Heart right ventricle (tissue), 16 donors: Measurements from ENCODE around the gene NDE1. TPM values are rescaled to one million over a fixed set of nuclear protein-coding genes. Genes with fewer than 3 reads are reported as not detected.
A peak's percentile ranks its signal among the peaks of the same experiment; 100 is the strongest.
"Not testable (repeated sequence)": the region's sequence is repeated elsewhere in the genome, so short reads cannot be mapped to it uniquely, and the experiment has no call there.

Experiments
- ATAC-seq, 8 donors: fragments of 200-7000 bp; cut with Tn5 transposase; one replicate each; pipeline ENCODE4 v1.9.1; 2020; ENCODE audit warnings: mild to moderate bottlenecking in 8 of 8, moderate library complexity in 8 of 8, moderate number of reproducible peaks in 1 of 8
- DNase-seq, 2 donors: peaks; one replicate each; pipeline ENCODE4 v3.0.0-alpha.2; 2020
- H3K27ac ChIP-seq, 10 donors: fragments of 200-600 bp; sonication (generic) in 2 of 10; one replicate each; pipeline versions ENCODE4 v1.5.0 to v1.8.0; 2020 to 2022; ENCODE audit warnings: mild to moderate bottlenecking in 3 of 10
- H3K27me3 ChIP-seq, 7 donors: fragments of 200-600 bp; one replicate each; pipeline ENCODE4 v1.8.0; 2021 to 2022; ENCODE audit warnings: mild to moderate bottlenecking in 2 of 7
- H3K36me3 ChIP-seq, 9 donors: fragments of 200-600 bp; sonication (generic) in 1 of 9; one replicate each; pipeline versions ENCODE4 v1.5.0 to v1.8.0; 2020 to 2022; ENCODE audit warnings: mild to moderate bottlenecking in 2 of 9
- H3K4me1 ChIP-seq, 9 donors: fragments of 200-600 bp; sonication (generic) in 1 of 9; one replicate each; pipeline versions ENCODE4 v1.5.0 to v1.8.0; 2020 to 2022; ENCODE audit warnings: mild to moderate bottlenecking in 4 of 9
- H3K4me3 ChIP-seq, 10 donors: fragments of 200-600 bp; sonication (generic) in 2 of 10; one replicate each; pipeline versions ENCODE4 v1.5.0 to v1.8.0; 2020 to 2022; ENCODE audit warnings: mild to moderate bottlenecking in 7 of 10, moderate library complexity in 2 of 10
- H3K9me3 ChIP-seq, 11 donors: fragments of 200-600 bp in 10 of 11; sonication (generic) in 2 of 11; one replicate each; pipeline versions ENCODE4 v1.5.0 to v1.8.0; 2013 to 2022; ENCODE audit warnings: mild to moderate bottlenecking in 2 of 11, control low read depth in 1 of 11, moderate library complexity in 1 of 11
- WGBS, 2 donors: extraction: QIAGEN DNeasy Blood & Tissue Kit; methylation state at CpG; one replicate each; pipeline ENCODE4 v1.1.7; 2013; ENCODE audit warnings: inconsistent platforms in 1 of 2; 5-methylcytosine and 5-hydroxymethylcytosine counted together
- intact Hi-C, 10 donors: fragments of 100-400 bp; cut with DNase I; formaldehyde crosslinking; loops; one replicate each; pipeline versions ENCODE4 v1.11.1 to v1.14.2; 2022
- polyA plus RNA-seq, 2 donors: library from polyadenylated mRNA; stranded (reverse); fragments of 200-250 nt; gene quantifications; one replicate each; pipeline ENCODE4 v1.2.3, GENCODE V29; 2013
- total RNA-seq, 10 donors: library from RNA; stranded (reverse); fragmentation: NEBNext Ultra II Directional in 3 of 10; extraction: Animal tissue kit (Norgen Biotek cat#: 25700) in 3 of 10; gene quantifications; one replicate each; pipeline versions ENCODE4 v1.2.1 to v1.2.4, GENCODE V29; 2021 to 2023
- TF ChIP-seq, protein P1 (sequence below), 9 donors: fragments of 200-600 bp; sonication (generic) in 2 of 9; IDR thresholded peaks; one replicate each; pipeline versions ENCODE4 v1.5.0 to v1.8.0; 2021 to 2022; ENCODE audit warnings: antibody characterized with exemption in 9 of 9, mild to moderate bottlenecking in 5 of 9, moderate library complexity in 1 of 9
- donor health status: Arrhythmogenic right ventricular cardiomyopathy.
- donor health status: ischemic (EF 13 %, LVEDD 7.1; RV severe dilation, severe dysfunction).
- donor health status: healthy with polysubstance abuse.
- donor health status: DM: no; HTN: yes; CAD: no.
- donor health status: DM: no; HTN: no; CAD: no.
- donor health status: ischemic (EF 25% LVEDD 6.9; RV normal size, moderate dysfunction).
- donor health status: ischemic (EF 25% LVEDD 5.7; RV mildly dilated, moderate dysfunction).
- donor health status: healthy.
- donor health status: DM: yes; HTN: yes; CAD: no.
- donor health status: Ischemic cardiomyopathy.
- donor health status: ischemic (EF 35%, LVEDD 5.7; RV mildly dilated, moderate dysfunction).
- donor health status: nonischemic (EF 11% LVEDD 7.7; RV severe dilation, severe dysfunction).
- donor health status: DM: yes; HTN: yes; CAD: no.
- donor health status: PGD.
- donor health status: ischemic (EF 29% LVEDD 5.4; RV normal size, mild dysfunction).
- donor health status: nonischemic (EF 23%, LVEDD 6.1; RV moderate dilation, normal function).

NDE1 gene
- total and polyA plus RNA-seq, 12 donors, result 6.0 to 29.0 (median 18.6) TPM

DNA sequence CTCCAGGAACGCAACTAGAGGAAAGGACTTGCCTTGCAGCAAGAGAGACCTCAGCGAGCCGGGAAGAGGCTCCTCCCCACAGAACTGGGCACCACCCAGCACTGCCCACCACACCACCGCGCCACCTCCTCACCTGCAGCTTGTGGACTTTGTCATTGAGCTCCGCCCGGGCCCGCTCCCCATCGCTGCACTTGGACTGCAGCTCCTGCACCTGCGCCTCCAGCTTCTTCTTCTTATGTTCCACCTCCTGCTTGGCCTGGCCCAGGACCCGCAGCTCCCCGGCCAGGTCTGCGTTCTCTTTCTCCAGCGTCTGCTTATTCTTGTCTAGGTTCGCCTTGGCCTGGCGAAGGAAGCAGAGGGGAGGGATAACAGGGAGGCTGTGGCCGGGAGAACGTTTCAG lies 76.7 kb downstream of the NDE1 start:
- DNase-seq (no peak), ATAC-seq (peak in 1 of 8 donors; percentile 25)
- 91 to 93% methylated on average over 18 of the region's 18 CpGs for WGBS, 2 donors
- H3K4me1 ChIP-seq, result no peaks in the 10 kb centered on the region
- H3K27ac ChIP-seq, result no peak overlapping the region
- H3K27me3 ChIP-seq, result no peaks in the 10 kb centered on the region
- H3K36me3 ChIP-seq, result peaks cover 0 to 72% (median 19%) of the 10 kb centered on the region in 9 donors
- no peak overlapping the region for H3K4me3 ChIP-seq
- TF ChIP-seq, protein P1, sequence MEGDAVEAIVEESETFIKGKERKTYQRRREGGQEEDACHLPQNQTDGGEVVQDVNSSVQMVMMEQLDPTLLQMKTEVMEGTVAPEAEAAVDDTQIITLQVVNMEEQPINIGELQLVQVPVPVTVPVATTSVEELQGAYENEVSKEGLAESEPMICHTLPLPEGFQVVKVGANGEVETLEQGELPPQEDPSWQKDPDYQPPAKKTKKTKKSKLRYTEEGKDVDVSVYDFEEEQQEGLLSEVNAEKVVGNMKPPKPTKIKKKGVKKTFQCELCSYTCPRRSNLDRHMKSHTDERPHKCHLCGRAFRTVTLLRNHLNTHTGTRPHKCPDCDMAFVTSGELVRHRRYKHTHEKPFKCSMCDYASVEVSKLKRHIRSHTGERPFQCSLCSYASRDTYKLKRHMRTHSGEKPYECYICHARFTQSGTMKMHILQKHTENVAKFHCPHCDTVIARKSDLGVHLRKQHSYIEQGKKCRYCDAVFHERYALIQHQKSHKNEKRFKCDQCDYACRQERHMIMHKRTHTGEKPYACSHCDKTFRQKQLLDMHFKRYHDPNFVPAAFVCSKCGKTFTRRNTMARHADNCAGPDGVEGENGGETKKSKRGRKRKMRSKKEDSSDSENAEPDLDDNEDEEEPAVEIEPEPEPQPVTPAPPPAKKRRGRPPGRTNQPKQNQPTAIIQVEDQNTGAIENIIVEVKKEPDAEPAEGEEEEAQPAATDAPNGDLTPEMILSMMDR (IDR thresholded peaks at IDR 0.05), result no peak
- intact Hi-C loops, result no loop called here
- no peaks in the 10 kb centered on the region for H3K9me3 ChIP-seq

DNA sequence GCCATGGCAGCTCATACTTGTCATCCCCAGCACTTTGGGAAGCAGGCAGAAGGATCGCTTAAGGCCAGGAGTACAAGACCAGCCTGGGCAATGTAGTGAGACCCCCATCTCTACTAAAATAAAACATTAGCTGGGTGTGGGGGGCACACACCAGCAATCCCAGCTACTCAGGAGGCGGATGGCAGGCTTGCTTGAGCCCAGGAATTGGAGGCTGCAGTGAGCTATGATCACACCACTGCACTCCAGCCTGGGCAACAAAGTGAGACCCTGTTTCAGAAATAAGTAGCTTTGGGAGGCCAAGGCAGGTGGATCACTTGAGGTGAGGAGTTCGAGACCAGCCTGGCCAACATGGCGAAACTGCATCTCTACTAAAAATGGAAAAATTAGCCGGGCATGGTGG lies 77.7 kb downstream of the NDE1 start:
- DNase-seq, H3K4me1 ChIP-seq, H3K27me3 ChIP-seq, H3K9me3 ChIP-seq, ATAC-seq, intact Hi-C loops, H3K27ac ChIP-seq, H3K4me3 ChIP-seq: not testable (repeated sequence)
- H3K36me3 ChIP-seq, result peaks cover 0 to 65% (median 19%) of the 10 kb centered on the region in 9 donors
- 96 to 97% methylated on average over 5 of the region's 5 CpGs for WGBS, 2 donors

DNA sequence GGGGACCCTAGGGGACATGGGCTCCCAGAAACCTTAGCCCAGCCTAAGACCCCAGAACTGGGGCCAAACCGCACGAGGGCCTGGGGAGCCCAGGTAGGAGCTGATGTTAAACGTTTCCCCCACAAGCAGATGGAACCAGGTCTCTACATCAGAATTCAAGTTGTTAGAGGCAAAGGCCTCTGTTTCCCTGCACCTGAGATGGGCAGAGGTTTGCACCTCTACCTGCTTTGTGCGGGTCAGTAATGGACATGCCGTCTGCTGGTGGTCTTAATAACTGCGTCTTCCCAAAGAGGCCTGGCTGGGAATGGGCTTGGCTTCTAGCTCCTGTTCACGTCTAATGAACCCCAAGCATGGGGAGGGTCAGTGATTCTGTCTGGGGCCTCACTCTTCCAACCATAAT lies 79.1 kb downstream of the NDE1 start:
- WGBS, 2 donors, result 93 to 95% methylated on average over 7 of the region's 7 CpGs
- Histone ChIP-seq H3K4me1 (no peaks in the 10 kb centered on the region), H3K4me3 (no peak overlapping the region), H3K9me3 (no peaks in the 10 kb centered on the region), H3K27ac (no peak overlapping the region), H3K27me3 (no peaks in the 10 kb centered on the region), H3K36me3 (peaks cover 0 to 62% (median 17%) of the 10 kb centered on the region in 9 donors)
- TF ChIP-seq, protein P1 (IDR thresholded peaks at IDR 0.05), result no peak
- intact Hi-C loops, result no loop called here
- DNase-seq (no peak), ATAC-seq (no peak)

DNA sequence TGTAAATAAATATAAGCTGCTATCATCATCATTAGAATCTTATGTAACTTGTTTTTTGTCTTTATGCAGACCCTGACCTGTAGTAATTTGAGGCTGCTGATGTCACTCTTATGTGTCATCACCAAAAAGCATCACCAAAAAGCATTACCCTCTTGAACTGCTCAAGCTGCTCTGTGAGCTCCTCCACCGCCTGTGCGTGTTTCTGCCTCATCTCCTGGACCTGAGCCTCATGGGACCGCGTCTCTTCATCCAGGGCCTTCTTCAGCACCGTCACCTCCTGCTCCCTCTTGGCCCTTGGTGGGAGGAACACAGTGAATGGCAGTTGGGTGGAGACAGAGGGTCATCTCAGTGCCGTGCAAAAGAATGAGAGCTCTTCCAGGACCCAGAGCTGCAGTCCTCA lies 82.4 kb downstream of the NDE1 start:
- intact Hi-C loops, result no loop called here
- no peaks in the 10 kb centered on the region for H3K4me1 ChIP-seq
- H3K9me3 ChIP-seq, result no peaks in the 10 kb centered on the region
- H3K36me3 ChIP-seq, result peaks cover 0 to 57% (median 0%) of the 10 kb centered on the region in 9 donors
- 86 to 91% methylated on average over 6 of the region's 6 CpGs for WGBS, 2 donors
- TF ChIP-seq, protein P1 (IDR thresholded peaks at IDR 0.05), result no peak
- no peak for ATAC-seq
- H3K27me3 ChIP-seq, result no peaks in the 10 kb centered on the region
- no peak for DNase-seq
- no peak overlapping the region for H3K27ac ChIP-seq
- H3K4me3 ChIP-seq, result no peak overlapping the region

DNA sequence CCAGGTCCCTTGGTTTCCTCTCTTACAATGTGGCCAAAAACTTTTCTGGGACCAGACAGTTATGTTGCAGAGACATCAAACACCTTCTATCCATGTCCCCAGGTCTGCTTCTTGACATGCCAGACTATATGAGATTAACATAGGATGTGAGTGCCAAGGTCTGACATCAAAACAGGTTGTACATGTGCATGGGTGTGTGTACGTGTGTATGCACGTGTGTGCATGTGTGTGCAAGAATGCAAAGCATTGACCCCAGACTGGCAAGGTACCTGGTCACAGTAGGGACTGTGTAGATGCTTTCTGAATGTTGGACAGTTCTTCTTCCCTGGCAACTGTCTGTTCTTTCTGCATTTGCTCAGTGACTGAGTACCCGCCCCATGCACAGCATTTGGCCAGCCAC lies 85.6 kb downstream of the NDE1 start:
- peak in 1 of 8 donors; percentile 9 for ATAC-seq
- no peak overlapping the region for H3K4me3 ChIP-seq
- no peak for DNase-seq
- no peak overlapping the region for H3K27ac ChIP-seq
- no peaks in the 10 kb centered on the region for H3K4me1 ChIP-seq
- intact Hi-C loops, result no loop called here
- peaks cover 0 to 69% (median 0%) of the 10 kb centered on the region in 9 donors for H3K36me3 ChIP-seq
- 96% methylated on average over 3 of the region's 3 CpGs for WGBS, 2 donors
- H3K27me3 ChIP-seq, result no peaks in the 10 kb centered on the region
- TF ChIP-seq, protein P1 (IDR thresholded peaks at IDR 0.05), result no peak
- H3K9me3 ChIP-seq, result peaks cover 0 to 3% (median 0%) of the 10 kb centered on the region in 11 donors
